SK-N-SH (cell line): ENCODE results near the gene PLA2G3. TPM values are rescaled to one million over a fixed set of nuclear protein-coding genes. Genes with fewer than 3 reads are reported as not detected.

Experiments
- CTCF ChIA-PET: fragments of 300-600, 350-600 bp; formaldehyde crosslinking; extraction: SDS; loops from one replicate; lab custom pipeline; 2021; lab: Yijun Ruan, JAX
- POLR2A ChIA-PET: fragments of 350-600 bp; sonication (Branson Sonifier 250); formaldehyde crosslinking; extraction: SDS; loops from one replicate; lab custom pipeline; 2020; ENCODE audit warnings: antibody characterized with exemption, inconsistent platforms; lab: Yijun Ruan, JAX
- DNase-seq: peaks from one replicate; pipeline ENCODE4 v3.0.0; 2012
- H2AFZ ChIP-seq: fragments of 200-600 bp; sonication (generic); 2 replicates; pipeline ENCODE4 v1.8.1; 2016; ENCODE audit warnings: antibody characterized with exemption, mild to moderate bottlenecking, low read depth
- H3F3A ChIP-seq: fragments of 200-600 bp; sonication (generic); replicated peaks from 2 replicates; pipeline ENCODE3; 2016; ENCODE audit warnings: antibody characterized with exemption, mild to moderate bottlenecking; ENCODE audit not compliant: insufficient read depth
- H3K27ac ChIP-seq, 2 experiments: fragments of 200-500 bp in 1 of 2; fragments of 200-600 bp in 1 of 2; sonication (Bioruptor generic) in 1 of 2; sonication (generic), shearing (Covaris generic) in 1 of 2; 2 replicates each; pipeline versions ENCODE4 v1.5.1 to v1.6.1; 2014 to 2016; ENCODE audit warnings: low read depth in 2 of 2, inconsistent platforms in 1 of 2, low read length in 1 of 2, mild to moderate bottlenecking in 1 of 2, mixed read lengths in 1 of 2
- H3K27me3 ChIP-seq: fragments of 200-600 bp; sonication (generic), shearing (Covaris generic); 2 replicates; pipeline ENCODE4 v1.6.1; 2016; ENCODE audit warnings: mixed run types; ENCODE audit not compliant: insufficient read depth
- H3K36me3 ChIP-seq, 2 experiments: fragments of 200-500 bp in 1 of 2; fragments of 200-600 bp in 1 of 2; sonication (Bioruptor generic) in 1 of 2; sonication (generic) in 1 of 2; replicated peaks in 1 of 2; 2 replicates each; pipeline versions ENCODE3 to v1.5.1; 2014 to 2016; ENCODE audit warnings: low read length in 1 of 2, mild to moderate bottlenecking in 1 of 2; ENCODE audit not compliant: insufficient read depth in 2 of 2, control insufficient read depth in 1 of 2
- H3K4me1 ChIP-seq, 2 experiments: fragments of 200-500 bp in 1 of 2; fragments of 200-600 bp in 1 of 2; sonication (Bioruptor generic) in 1 of 2; sonication (generic), shearing (Covaris generic) in 1 of 2; 2 replicates each; pipeline versions ENCODE4 v1.5.1 to v1.6.1; 2014 to 2016; ENCODE audit warnings: low read depth in 1 of 2, low read length in 1 of 2, mixed run types in 1 of 2; ENCODE audit not compliant: insufficient read depth in 2 of 2, control insufficient read depth in 1 of 2
- H3K4me2 ChIP-seq: fragments of 200-600 bp; sonication (generic), shearing (Covaris generic); 2 replicates; pipeline ENCODE4 v1.6.1; 2017; ENCODE audit warnings: mixed run types
- H3K4me3 ChIP-seq, 2 experiments: fragments of 200-500 bp in 1 of 2; fragments of 200-600 bp in 1 of 2; sonication (Bioruptor generic) in 1 of 2; sonication (generic), shearing (Covaris generic) in 1 of 2; 2 replicates each; pipeline versions ENCODE4 v1.5.1 to v1.8.1; 2014 to 2016; ENCODE audit warnings: low read depth in 2 of 2, inconsistent platforms in 1 of 2, low read length in 1 of 2, mild to moderate bottlenecking in 1 of 2, mixed read lengths in 1 of 2, moderate library complexity in 1 of 2
- H3K79me2 ChIP-seq: fragments of 200-600 bp; sonication (generic); 2 replicates; pipeline ENCODE4 v1.8.1; 2017; ENCODE audit warnings: mild to moderate bottlenecking; ENCODE audit not compliant: insufficient read depth
- H3K9ac ChIP-seq: fragments of 200-600 bp; sonication (generic); 2 replicates; pipeline ENCODE4 v1.6.1; 2017; ENCODE audit warnings: mixed run types
- H3K9me2 ChIP-seq: fragments of 200-600 bp; sonication (generic); 2 replicates; pipeline ENCODE4 v1.6.1; 2017; ENCODE audit warnings: mixed run types
- H3K9me3 ChIP-seq: fragments of 200-600 bp; sonication (generic); 2 replicates; pipeline ENCODE4 v1.6.1; 2017; ENCODE audit warnings: mixed run types, mild to moderate bottlenecking, moderate library complexity
- H4K20me1 ChIP-seq: fragments of 200-600 bp; sonication (generic); 2 replicates; pipeline ENCODE4 v1.6.1; 2017; ENCODE audit warnings: mild to moderate bottlenecking, mixed run types; ENCODE audit not compliant: insufficient read depth
- ELF1 ChIP-seq: IDR thresholded peaks from 2 replicates; pipeline ENCODE4 v1.4.0; 2012
- FOXJ3 ChIP-seq: sonication (generic); formaldehyde crosslinking; IDR thresholded peaks from 2 replicates; pipeline ENCODE4 v1.5.1; 2020; ENCODE audit warnings: mild to moderate bottlenecking, missing genetic modification reagents
- GABPA ChIP-seq: IDR thresholded peaks from 2 replicates; pipeline ENCODE4 v1.4.0; 2012; ENCODE audit warnings: low read depth, mild to moderate bottlenecking
- GATA2 ChIP-seq: sonication (generic); formaldehyde crosslinking; IDR thresholded peaks from 2 replicates; pipeline ENCODE4 v1.5.0; 2020; ENCODE audit warnings: mild to moderate bottlenecking, missing genetic modification reagents
- MAX ChIP-seq: IDR thresholded peaks from 2 replicates; pipeline ENCODE4 v1.4.0; 2012; ENCODE audit warnings: low read depth
- NFIC ChIP-seq: IDR thresholded peaks from 2 replicates; pipeline ENCODE4 v1.4.0; 2012; ENCODE audit warnings: borderline replicate concordance
- NRF1 ChIP-seq: IDR thresholded peaks from 2 replicates; pipeline ENCODE4 v1.6.1; 2012; ENCODE audit warnings: low read depth, mild to moderate bottlenecking, low read length
- RAD21 ChIP-seq: IDR thresholded peaks from 2 replicates; pipeline ENCODE4 v1.6.1; 2012; ENCODE audit warnings: mild to moderate bottlenecking, low read length
- REST ChIP-seq: IDR thresholded peaks from 2 replicates; pipeline ENCODE4 v1.6.1; 2012; ENCODE audit warnings: mild to moderate bottlenecking, low read depth, low read length, moderate library complexity
- RFX5 ChIP-seq: IDR thresholded peaks from 2 replicates; pipeline ENCODE4 v1.6.1; 2012; ENCODE audit warnings: mild to moderate bottlenecking, improper control_type of control experiment, low read length
- RXRA ChIP-seq: IDR thresholded peaks from 2 replicates; pipeline ENCODE4 v1.4.0; 2012; ENCODE audit warnings: low read depth, mild to moderate bottlenecking, borderline replicate concordance
- TEAD4 ChIP-seq: IDR thresholded peaks from 2 replicates; pipeline ENCODE4 v1.4.0; 2012; ENCODE audit warnings: mild to moderate bottlenecking, borderline replicate concordance; ENCODE audit not compliant: insufficient read depth
- USF2 ChIP-seq: fragments of 150-350 bp; IDR thresholded peaks from 2 replicates; pipeline ENCODE4 v1.6.1; 2017; ENCODE audit warnings: antibody characterized with exemption, low read length, low read depth, borderline replicate concordance
- YY1 ChIP-seq: IDR thresholded peaks from 2 replicates; pipeline ENCODE4 v1.4.0; 2012; ENCODE audit warnings: low read depth, mild to moderate bottlenecking
- ZBTB33 ChIP-seq: IDR thresholded peaks from 2 replicates; pipeline ENCODE4 v1.4.0; 2012; ENCODE audit warnings: low read depth, borderline replicate concordance
- WGBS: methylation state at CpG from one replicate; pipeline ENCODE4 v1.1.6; 2017; ENCODE audit warnings: low lambda C conversion rate; 5-methylcytosine and 5-hydroxymethylcytosine counted together
- polyA plus RNA-seq, 3 experiments: library from polyadenylated mRNA; depleted of rRNA; stranded (reverse); fragments of >200 nt; gene quantifications; 2 replicates each; pipeline ENCODE4 v1.2.3, GENCODE V29; 2012
- TF ChIP-seq, protein P1 (sequence below): fragments of 150-350 bp; IDR thresholded peaks from 2 replicates; pipeline ENCODE4 v1.6.1; 2016; ENCODE audit warnings: mild to moderate bottlenecking, low read depth, low read length

Gene PLA2G3
- polyA plus RNA-seq, 1 of the 3 experiments (the other 2 are of a cell fraction): not detected

- TF ChIP-seq REST (no peak), RAD21 (no peak), GABPA (no peak), RXRA (no peak), ELF1 (no peak), MAX (no peak)
Observed at GRCh38 chr22:31095637-31096249, 44.6 kb downstream of the PLA2G3 start (continued).

- POLR2A ChIA-PET: interaction anchor here (1.2 kb wide), 1 partner anchor 10 kb away, joined by 7 read pairs; no protein-coding TSS in a partner anchor
- Histone ChIP-seq H3K27me3 (no peaks in the 10 kb centered on the region), H3K36me3 (peaks cover 12 to 42% of the 10 kb centered on the region in 2 experiments), H3K4me3 (no peak overlapping the region)
- no peak for TF ChIP-seq RFX5
- TF ChIP-seq, all 33 proteins: peak for 0
- Histone ChIP-seq H3F3A (peaks cover 3% of the 10 kb centered on the region), H3K4me2 (no peak overlapping the region), H3K9ac (no peak overlapping the region), H3K79me2 (no peaks in the 10 kb centered on the region), H3K4me1 (no peaks in the 10 kb centered on the region; a peak in 1 of 4 replicates), H3K27ac (no peak overlapping the region), H3K9me3 (no peaks in the 10 kb centered on the region), H3K9me2 (no peaks in the 10 kb centered on the region), H2AFZ (no peak overlapping the region), H4K20me1 (no peaks in the 10 kb centered on the region)
- 93% methylated on average over 7 of the region's 7 CpGs for WGBS
- CTCF ChIA-PET: interaction anchor here (1.3 to 4.7 kb wide), 6 partner anchors 10 to 148 kb away, joined by 3 to 39 read pairs (median 13); partner anchors contain the start of genes LIMK2 and SELENOM
- DNase-seq: no peak
Observed at GRCh38 chr22:31094741-31095140, 45.6 kb downstream of the PLA2G3 start.

GRCh38 chr22:31094021-31094551 is 46.2 kb downstream of the PLA2G3 start:
- Histone ChIP-seq H3K9me3 (no peaks in the 10 kb centered on the region), H3K9me2 (no peaks in the 10 kb centered on the region), H4K20me1 (no peaks in the 10 kb centered on the region), H3K27me3 (no peaks in the 10 kb centered on the region), H3K4me2 (no peak overlapping the region), H3K36me3 (peaks cover 12 to 39% of the 10 kb centered on the region in 2 experiments), H3F3A (peaks cover under 1% of the 10 kb centered on the region), H3K4me3 (no peak overlapping the region), H3K27ac (no peak overlapping the region), H2AFZ (no peak overlapping the region), H3K79me2 (no peaks in the 10 kb centered on the region), H3K9ac (no peak overlapping the region), H3K4me1 (no peaks in the 10 kb centered on the region; a peak in 1 of 4 replicates)
- DNase-seq: peak; percentile 22
- ChIA-PET CTCF (interaction anchor here (1.0 to 4.7 kb wide), 8 partner anchors 9 to 179 kb away, joined by 3 to 39 read pairs (median 8); partner anchors contain the start of genes LIMK2, SELENOM and SMTN), POLR2A (interaction anchor here (1.2 kb wide), 2 partner anchors 9 to 13 kb away, joined by 3 to 7 read pairs; partner anchors contain the start of gene SMTN)
- WGBS: 70% methylated on average over 3 of the region's 5 CpGs
- no peak for TF ChIP-seq ZBTB33
- TF ChIP-seq NFIC: no peak
- no peak for TF ChIP-seq GABPA
- no peak for TF ChIP-seq YY1
- TF ChIP-seq FOXJ3 (CRISPR knock-in tag): no peak
- TF ChIP-seq NRF1: no peak
- TF ChIP-seq TEAD4: no peak
- TF ChIP-seq GATA2 (CRISPR knock-in tag): no peak
- TF ChIP-seq, protein P1, sequence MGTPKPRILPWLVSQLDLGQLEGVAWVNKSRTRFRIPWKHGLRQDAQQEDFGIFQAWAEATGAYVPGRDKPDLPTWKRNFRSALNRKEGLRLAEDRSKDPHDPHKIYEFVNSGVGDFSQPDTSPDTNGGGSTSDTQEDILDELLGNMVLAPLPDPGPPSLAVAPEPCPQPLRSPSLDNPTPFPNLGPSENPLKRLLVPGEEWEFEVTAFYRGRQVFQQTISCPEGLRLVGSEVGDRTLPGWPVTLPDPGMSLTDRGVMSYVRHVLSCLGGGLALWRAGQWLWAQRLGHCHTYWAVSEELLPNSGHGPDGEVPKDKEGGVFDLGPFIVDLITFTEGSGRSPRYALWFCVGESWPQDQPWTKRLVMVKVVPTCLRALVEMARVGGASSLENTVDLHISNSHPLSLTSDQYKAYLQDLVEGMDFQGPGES: no peak
- TF ChIP-seq USF2: no peak
